Thyroid gland (tissue), 4 donors: Measurements from ENCODE around the gene COL11A2.

Experiments
- CTCF ChIP-seq, 6 experiments: fragments of 200-600 bp in 3 of 6; fragments of 450-650 bp in 3 of 6; sonication (generic) in 3 of 6; IDR thresholded peaks; one replicate each; pipeline ENCODE4 v1.5.1; 2016 to 2019; ENCODE audit warnings: antibody characterized with exemption in 6 of 6, mild to moderate bottlenecking in 2 of 6, inconsistent platforms in 1 of 6, moderate library complexity in 1 of 6
- POLR2A ChIP-seq, 2 donors: fragments of 450-650 bp; IDR thresholded peaks; one replicate each; pipeline ENCODE4 v1.6.1; 2017; ENCODE audit warnings: antibody characterized with exemption in 2 of 2, mild to moderate bottlenecking in 2 of 2, moderate library complexity in 1 of 2

- TF ChIP-seq CTCF (IDR thresholded peaks at IDR 0.05): no peak
- no peak for TF ChIP-seq POLR2A (IDR thresholded peaks at IDR 0.05)
Observed at GRCh38 chr6:33181141-33181540, 11.1 kb downstream of the COL11A2 start.
